Mucosa of descending colon (tissue), 3 donors: ENCODE results near the gene OR1F1. TPM values are rescaled to one million over a fixed set of nuclear protein-coding genes. Genes with fewer than 3 reads are reported as not detected.

Experiments used
- ATAC-seq: fragments of 200-7000 bp; cut with Tn5 transposase; one replicate; pipeline ENCODE4 v1.9.1; 2020; ENCODE audit warnings: mild to moderate bottlenecking, moderate library complexity
- DNase-seq, 3 donors: peaks; one replicate each; pipeline ENCODE4 v3.0.0-alpha.2; 2020
- H3K36me3 ChIP-seq: fragments of 200-600 bp; one replicate; pipeline ENCODE4 v1.8.0; 2021; ENCODE audit warnings: low read depth, mild to moderate bottlenecking
- H3K4me1 ChIP-seq: fragments of 200-600 bp; one replicate; pipeline ENCODE4 v1.8.0; 2021; ENCODE audit warnings: low read depth, mild to moderate bottlenecking
- H3K4me3 ChIP-seq: fragments of 200-600 bp; one replicate; pipeline ENCODE4 v1.8.0; 2021; ENCODE audit warnings: mild to moderate bottlenecking
- H3K9me3 ChIP-seq: fragments of 200-600 bp; one replicate; pipeline ENCODE4 v1.8.0; 2021; ENCODE audit warnings: mild to moderate bottlenecking
- CTCF ChIP-seq: fragments of 200-600 bp; IDR thresholded peaks from one replicate; pipeline ENCODE4 v1.8.0; 2022; ENCODE audit warnings: antibody characterized with exemption, mild to moderate bottlenecking
- intact Hi-C, 2 donors: fragments of 100-400 bp; cut with DNase I in 1 of 2; cut with micrococcal nuclease in 1 of 2; formaldehyde crosslinking; loops; one replicate each; pipeline versions ENCODE4 v1.11.0 to v1.11.1; 2022; cut with DNase I, micrococcal nuclease
- total RNA-seq, 3 donors: library from RNA; stranded (reverse); fragmentation: NEBNext Ultra II Directional in 2 of 3; extraction: Animal tissue kit (Norgen Biotek cat#: 25700) in 2 of 3; gene quantifications; one replicate each; pipeline versions ENCODE4 v1.2.1 to v1.2.4, GENCODE V29; 2021 to 2023
- donor health status: DM: no; HTN: no; CAD: no; lungs with moderate emphysema.
- donor health status: DM: no; HTN: no; CAD: no.
- donor health status: DM: no; HTN: yes; CAD: no.

The OR1F1 gene
- total RNA-seq, 3 donors from 2014 or later: not detected

- no peak for TF ChIP-seq CTCF
- Histone ChIP-seq H3K36me3 (no peaks in the 10 kb centered on the region), H3K4me3 (peak overlapping the region; percentile 59), H3K4me1 (peaks cover 9% of the 10 kb centered on the region), H3K9me3 (no peaks in the 10 kb centered on the region)
- DNase-seq (peak in 2 of 3 donors; percentile 61 to 66), ATAC-seq (peak; percentile 28)
- intact Hi-C loops: no loop called here
These were observed 29.9 kb upstream of the OR1F1 start for GRCh38 chr16:3158026-3158509.

GRCh38 chr16:3158510-3159314, 29.3 kb upstream of the OR1F1 start:
- DNase-seq (peak; percentile 92 to 95 (median 94)), ATAC-seq (peak; percentile 91)
- Histone ChIP-seq H3K36me3 (no peaks in the 10 kb centered on the region), H3K4me3 (peak overlapping the region; percentile 59), H3K9me3 (no peaks in the 10 kb centered on the region), H3K4me1 (peaks cover 9% of the 10 kb centered on the region)
- intact Hi-C loops: no loop called here
- TF ChIP-seq CTCF: no peak

- peak; percentile 60 to 70 (median 69) for DNase-seq
- no peak for TF ChIP-seq CTCF
- H3K4me3 ChIP-seq: no peak overlapping the region
- no peaks in the 10 kb centered on the region for H3K36me3 ChIP-seq
- peaks cover 9% of the 10 kb centered on the region for H3K4me1 ChIP-seq
- ATAC-seq: peak; percentile 17
- no peaks in the 10 kb centered on the region for H3K9me3 ChIP-seq
- intact Hi-C loops: no loop called here
These were observed 26.6 kb upstream of the OR1F1 start for GRCh38 chr16:3161235-3162018.

- Histone ChIP-seq H3K9me3 (no peaks in the 10 kb centered on the region), H3K36me3 (no peaks in the 10 kb centered on the region), H3K4me1 (peaks cover 9% of the 10 kb centered on the region), H3K4me3 (no peak overlapping the region)
- ATAC-seq: no peak
- intact Hi-C loops: no loop called here
- TF ChIP-seq CTCF: no peak
- no peak for DNase-seq
These were observed 23.6 kb upstream of the OR1F1 start for GRCh38 chr16:3164121-3164991.

GRCh38 chr16:3165111-3165822, 22.7 kb upstream of the OR1F1 start:
- ATAC-seq: no peak
- no peak overlapping the region for H3K4me3 ChIP-seq
- no peak for DNase-seq
- intact Hi-C loops: no loop called here
- no peaks in the 10 kb centered on the region for H3K9me3 ChIP-seq
- TF ChIP-seq CTCF: no peak
- peaks cover 7% of the 10 kb centered on the region for H3K4me1 ChIP-seq
- H3K36me3 ChIP-seq: no peaks in the 10 kb centered on the region
